Measurements from ENCODE around the gene SMAD6.

DNA sequence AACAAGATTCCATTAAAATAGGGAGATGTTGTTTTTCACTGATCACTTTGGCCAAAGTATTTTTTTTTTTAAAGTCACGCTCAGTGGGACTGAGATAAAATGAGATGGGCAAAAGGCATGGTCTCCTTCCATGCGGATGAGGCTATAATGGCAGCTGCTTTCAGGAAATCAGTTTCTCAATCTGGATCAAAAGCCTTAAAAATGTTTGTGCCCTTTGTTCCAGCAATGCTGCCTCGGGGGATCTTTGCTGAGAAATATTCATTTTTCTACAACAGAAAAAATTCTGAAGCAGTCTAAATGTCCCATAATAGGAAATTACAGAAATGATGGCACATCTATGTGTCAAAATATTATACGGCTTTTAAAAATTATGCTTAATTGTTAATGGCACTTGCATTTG, 97.2 kb downstream of the SMAD6 start:
- TF ChIP-seq, protein P1, sequence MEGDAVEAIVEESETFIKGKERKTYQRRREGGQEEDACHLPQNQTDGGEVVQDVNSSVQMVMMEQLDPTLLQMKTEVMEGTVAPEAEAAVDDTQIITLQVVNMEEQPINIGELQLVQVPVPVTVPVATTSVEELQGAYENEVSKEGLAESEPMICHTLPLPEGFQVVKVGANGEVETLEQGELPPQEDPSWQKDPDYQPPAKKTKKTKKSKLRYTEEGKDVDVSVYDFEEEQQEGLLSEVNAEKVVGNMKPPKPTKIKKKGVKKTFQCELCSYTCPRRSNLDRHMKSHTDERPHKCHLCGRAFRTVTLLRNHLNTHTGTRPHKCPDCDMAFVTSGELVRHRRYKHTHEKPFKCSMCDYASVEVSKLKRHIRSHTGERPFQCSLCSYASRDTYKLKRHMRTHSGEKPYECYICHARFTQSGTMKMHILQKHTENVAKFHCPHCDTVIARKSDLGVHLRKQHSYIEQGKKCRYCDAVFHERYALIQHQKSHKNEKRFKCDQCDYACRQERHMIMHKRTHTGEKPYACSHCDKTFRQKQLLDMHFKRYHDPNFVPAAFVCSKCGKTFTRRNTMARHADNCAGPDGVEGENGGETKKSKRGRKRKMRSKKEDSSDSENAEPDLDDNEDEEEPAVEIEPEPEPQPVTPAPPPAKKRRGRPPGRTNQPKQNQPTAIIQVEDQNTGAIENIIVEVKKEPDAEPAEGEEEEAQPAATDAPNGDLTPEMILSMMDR (IDR thresholded peaks at IDR 0.05), result no peak
- TF ChIP-seq POLR2A (IDR thresholded peaks at IDR 0.05), result no peak

All from body of pancreas (tissue), 4 donors.